Neural cell (in vitro differentiated cells): ENCODE data around the gene ATP1A2.

Experiments
- EZH2 ChIP-seq: fragments of 200-600, 300-800 bp; shearing (Covaris generic), sonication (generic); IDR thresholded peaks from 2 replicates; pipeline ENCODE4 v1.6.1; 2014; ENCODE audit warnings: antibody characterized with exemption, low read length, borderline replicate concordance, mild to moderate bottlenecking; ENCODE audit not compliant: insufficient read depth, poor library complexity, severe bottlenecking
- SMC3 ChIP-seq: fragments of 450-650 bp; conservative IDR thresholded peaks from 2 replicates; pipeline ENCODE4 v1.6.1; 2014; ENCODE audit warnings: antibody characterized with exemption, mild to moderate bottlenecking, moderate library complexity; ENCODE audit not compliant: poor library complexity
- TF ChIP-seq, protein P1 (sequence below): fragments of 450-650 bp; IDR thresholded peaks from 2 replicates; pipeline ENCODE4 v1.5.1; 2014; ENCODE audit warnings: antibody characterized with exemption, mild to moderate bottlenecking, moderate library complexity; ENCODE audit not compliant: poor library complexity, severe bottlenecking

DNA sequence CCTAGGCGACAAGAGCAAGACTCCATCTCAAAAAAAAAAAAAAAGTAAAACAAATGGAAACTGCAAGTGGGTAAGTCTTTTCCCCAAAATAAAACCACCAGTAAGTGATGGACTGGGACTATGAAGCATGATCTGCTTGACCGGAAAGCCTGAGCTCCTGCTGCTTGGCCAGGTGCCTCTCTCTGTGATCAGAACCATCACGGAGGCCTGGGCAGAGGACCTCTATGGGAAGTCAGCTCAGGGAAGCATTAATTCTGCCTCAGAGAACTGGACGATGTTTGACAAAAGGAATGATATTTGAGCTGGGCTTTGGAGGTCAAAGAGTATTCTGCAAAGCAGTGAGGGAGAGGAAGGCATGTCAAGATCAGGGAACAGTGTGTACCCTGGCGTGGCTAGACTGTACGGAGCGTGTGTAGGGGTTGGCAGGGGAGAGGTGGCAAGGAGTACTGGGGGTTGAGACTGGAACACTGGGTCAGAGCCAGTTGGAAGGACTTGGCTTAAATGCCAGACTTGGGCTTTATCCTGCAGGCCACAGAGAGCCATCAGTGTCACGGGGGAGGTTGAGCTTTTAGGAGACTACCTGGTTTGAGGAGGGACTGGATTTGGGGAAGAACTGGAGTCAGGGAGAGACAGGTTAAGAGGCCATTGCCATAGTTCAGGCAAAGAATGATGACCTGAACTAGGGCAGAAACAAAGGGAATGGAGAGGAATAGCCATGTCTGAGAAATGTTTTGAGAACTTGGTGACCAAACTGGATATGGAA lies 16.4 kb downstream of the ATP1A2 start:
- TF ChIP-seq, protein P1, sequence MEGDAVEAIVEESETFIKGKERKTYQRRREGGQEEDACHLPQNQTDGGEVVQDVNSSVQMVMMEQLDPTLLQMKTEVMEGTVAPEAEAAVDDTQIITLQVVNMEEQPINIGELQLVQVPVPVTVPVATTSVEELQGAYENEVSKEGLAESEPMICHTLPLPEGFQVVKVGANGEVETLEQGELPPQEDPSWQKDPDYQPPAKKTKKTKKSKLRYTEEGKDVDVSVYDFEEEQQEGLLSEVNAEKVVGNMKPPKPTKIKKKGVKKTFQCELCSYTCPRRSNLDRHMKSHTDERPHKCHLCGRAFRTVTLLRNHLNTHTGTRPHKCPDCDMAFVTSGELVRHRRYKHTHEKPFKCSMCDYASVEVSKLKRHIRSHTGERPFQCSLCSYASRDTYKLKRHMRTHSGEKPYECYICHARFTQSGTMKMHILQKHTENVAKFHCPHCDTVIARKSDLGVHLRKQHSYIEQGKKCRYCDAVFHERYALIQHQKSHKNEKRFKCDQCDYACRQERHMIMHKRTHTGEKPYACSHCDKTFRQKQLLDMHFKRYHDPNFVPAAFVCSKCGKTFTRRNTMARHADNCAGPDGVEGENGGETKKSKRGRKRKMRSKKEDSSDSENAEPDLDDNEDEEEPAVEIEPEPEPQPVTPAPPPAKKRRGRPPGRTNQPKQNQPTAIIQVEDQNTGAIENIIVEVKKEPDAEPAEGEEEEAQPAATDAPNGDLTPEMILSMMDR = no peak
- TF ChIP-seq EZH2 = no peak
- TF ChIP-seq SMC3 = no peak
